NCI-H2227 (cell line): ENCODE measurements around the gene SLC22A3.
"Not testable (repeated sequence)": the region's sequence is repeated elsewhere in the genome, so short reads cannot be mapped to it uniquely, and the experiment has no call there.

Experiments used
- DNase-seq: peaks from one replicate; lab custom pipeline; 2025; ENCODE audit not compliant: unreplicated experiment; lab: John Stamatoyannopoulos, UW

Gene SLC22A3, protein sequence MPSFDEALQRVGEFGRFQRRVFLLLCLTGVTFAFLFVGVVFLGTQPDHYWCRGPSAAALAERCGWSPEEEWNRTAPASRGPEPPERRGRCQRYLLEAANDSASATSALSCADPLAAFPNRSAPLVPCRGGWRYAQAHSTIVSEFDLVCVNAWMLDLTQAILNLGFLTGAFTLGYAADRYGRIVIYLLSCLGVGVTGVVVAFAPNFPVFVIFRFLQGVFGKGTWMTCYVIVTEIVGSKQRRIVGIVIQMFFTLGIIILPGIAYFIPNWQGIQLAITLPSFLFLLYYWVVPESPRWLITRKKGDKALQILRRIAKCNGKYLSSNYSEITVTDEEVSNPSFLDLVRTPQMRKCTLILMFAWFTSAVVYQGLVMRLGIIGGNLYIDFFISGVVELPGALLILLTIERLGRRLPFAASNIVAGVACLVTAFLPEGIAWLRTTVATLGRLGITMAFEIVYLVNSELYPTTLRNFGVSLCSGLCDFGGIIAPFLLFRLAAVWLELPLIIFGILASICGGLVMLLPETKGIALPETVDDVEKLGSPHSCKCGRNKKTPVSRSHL

DNA sequence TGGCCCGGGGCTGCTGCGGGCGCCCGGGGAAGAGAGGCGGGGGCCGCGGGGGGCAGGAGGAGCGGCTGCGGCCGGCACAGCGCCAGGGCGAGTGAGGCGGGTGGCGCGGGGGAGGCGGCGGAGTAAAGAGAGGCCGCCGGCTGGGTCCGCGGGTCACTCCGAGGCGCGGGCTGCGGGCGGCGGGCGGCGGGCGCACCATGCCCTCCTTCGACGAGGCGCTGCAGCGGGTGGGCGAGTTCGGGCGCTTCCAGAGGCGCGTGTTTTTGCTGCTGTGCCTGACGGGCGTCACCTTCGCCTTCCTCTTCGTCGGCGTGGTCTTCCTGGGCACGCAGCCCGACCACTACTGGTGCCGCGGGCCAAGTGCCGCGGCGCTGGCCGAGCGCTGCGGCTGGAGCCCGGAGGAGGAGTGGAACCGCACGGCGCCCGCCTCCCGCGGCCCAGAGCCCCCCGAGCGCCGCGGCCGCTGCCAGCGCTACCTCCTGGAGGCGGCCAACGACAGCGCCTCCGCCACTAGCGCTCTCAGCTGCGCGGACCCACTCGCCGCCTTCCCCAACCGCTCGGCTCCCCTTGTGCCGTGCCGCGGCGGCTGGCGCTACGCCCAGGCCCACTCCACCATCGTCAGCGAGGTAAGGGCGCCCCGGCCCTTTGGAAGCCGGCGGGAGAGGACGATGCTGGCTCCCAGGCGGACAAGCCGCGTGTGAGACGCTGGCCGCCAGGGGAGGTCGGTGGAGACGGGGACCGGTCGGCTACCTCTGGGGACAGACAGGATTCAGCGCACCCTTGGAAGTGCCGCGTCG lies at the start of gene SLC22A3:
Gene SLC22A3, plus strand, starts transcription at position 156 of the 797 bp plus-strand sequence. Its CDS starts 42 bp downstream, at position 198.
- no peak for DNase-seq

DNA sequence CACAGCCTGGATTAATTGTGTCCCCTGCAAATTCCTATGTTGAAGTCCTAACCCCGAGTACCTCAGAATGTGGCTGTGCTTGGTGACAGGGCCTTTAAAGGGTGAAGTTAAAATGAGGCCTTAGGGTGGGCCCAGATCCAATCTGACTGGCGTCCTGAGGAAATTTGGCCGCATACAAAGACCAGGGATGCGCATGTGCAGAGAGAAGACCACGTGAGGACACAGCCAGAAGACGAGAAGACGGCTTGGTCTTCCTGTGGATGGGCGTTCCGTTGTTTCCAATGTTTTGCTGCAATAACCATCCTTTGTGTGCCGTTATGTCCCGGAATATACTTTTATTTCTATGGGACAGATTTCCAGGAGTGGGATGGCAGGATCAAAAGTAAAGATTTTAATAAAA lies 48.6 kb upstream of the SLC22A3 start:
- DNase-seq: no peak

GRCh38 chr6:160300076-160300695 lies 48.0 kb upstream of the SLC22A3 start:
- no peak for DNase-seq

DNA sequence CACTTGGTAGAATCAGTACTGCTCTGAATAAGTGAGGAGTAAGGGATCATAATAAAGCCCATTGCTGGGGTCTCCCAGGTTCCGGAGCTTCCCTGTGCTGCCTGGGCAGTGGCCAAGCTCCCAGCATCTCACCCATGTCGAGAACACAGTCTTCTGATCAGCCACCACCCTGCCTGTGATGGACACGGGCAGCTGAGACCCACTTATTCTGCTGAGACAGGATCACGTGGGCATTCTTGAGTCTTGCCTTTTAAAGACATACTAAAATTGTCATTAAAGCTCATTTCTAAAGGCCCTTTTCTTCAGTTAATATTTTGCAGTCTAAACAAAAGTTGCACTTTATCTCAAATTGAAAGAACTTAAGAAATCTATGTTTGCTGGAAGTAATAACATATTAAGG lies 46.8 kb upstream of the SLC22A3 start:
- no peak for DNase-seq

DNA sequence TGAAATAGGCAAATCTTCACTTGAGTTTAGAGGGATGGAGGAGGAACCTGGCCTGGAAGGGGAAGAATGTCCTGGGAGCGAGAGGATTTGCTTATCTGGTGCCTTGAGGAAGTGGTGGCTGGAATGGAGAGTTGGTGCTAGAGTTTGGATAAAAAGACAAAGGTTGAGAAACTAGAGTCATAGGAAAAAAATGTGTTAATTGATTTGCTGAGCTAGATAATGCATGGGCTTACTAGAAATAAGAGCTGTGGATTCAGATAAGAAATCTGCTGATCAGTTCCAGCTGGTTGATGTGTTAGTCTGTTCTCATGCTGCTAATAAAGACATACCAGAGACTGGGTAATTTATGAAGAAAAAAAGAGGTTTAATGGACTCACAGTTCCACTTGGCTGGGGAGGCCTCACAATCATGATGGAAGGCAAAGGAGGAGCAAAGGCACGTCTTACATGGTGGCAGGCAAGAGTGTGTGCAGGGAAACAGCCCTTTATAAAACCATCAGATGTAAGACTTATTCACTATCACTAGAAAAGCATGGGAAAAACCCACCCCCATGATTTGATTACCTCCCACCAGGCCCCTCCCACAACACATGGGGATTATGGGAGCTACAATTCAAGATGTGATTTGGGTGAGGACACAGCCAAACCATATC lies 45.6 kb upstream of the SLC22A3 start:
- not testable (repeated sequence) for DNase-seq

GRCh38 chr6:160303806-160304205 lies 44.4 kb upstream of the SLC22A3 start:
- no peak for DNase-seq

GRCh38 chr6:160305926-160306713 lies 42.1 kb upstream of the SLC22A3 start:
- no peak for DNase-seq

GRCh38 chr6:160309718-160310117 lies 38.5 kb upstream of the SLC22A3 start:
- no peak for DNase-seq

- DNase-seq: no peak
These were observed 35.3 kb upstream of the SLC22A3 start for GRCh38 chr6:160312900-160313299.

GRCh38 chr6:160315310-160315709 lies 32.9 kb upstream of the SLC22A3 start:
- DNase-seq: no peak

DNA sequence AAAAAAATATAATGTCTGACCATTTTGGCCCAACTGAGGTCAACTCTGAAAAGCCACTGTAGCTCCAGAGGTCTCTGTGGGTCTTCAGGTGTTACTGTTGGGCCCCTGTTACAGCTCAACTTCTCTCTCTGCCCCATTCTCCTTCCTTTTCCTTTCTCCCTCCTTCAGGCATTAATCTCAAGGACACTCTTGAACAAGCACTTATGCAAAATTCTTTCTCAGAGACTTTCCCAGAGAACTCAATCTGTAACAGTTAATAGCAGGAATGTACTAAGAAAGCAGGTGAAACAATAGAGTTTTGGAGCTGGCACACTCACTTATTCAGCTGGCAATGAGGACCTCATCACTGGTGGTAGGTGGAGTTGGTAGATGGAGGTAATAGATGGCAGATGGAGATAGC lies 31.9 kb upstream of the SLC22A3 start:
- no peak for DNase-seq

DNA sequence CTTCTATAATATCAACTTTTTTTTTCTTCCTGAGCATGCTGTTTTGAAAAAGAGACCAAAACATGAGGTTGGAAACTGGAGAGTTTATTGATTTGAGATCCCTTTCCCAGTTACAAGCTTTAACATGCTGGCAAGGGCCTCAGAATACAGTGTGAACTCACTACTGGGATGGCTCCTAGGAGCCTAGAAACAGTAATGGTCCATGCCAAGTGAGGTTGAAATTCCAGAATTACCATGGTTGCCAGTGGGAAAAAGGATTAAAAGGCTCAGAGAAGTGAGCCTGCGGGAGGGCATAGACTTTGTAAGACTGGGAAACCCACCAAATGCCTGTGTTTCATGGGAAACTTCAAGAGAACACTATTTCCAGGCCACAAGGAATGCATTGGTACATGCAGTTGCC lies 28.9 kb upstream of the SLC22A3 start:
- DNase-seq: no peak

GRCh38 chr6:160321729-160322505 lies 26.3 kb upstream of the SLC22A3 start:
- DNase-seq: no peak

DNA sequence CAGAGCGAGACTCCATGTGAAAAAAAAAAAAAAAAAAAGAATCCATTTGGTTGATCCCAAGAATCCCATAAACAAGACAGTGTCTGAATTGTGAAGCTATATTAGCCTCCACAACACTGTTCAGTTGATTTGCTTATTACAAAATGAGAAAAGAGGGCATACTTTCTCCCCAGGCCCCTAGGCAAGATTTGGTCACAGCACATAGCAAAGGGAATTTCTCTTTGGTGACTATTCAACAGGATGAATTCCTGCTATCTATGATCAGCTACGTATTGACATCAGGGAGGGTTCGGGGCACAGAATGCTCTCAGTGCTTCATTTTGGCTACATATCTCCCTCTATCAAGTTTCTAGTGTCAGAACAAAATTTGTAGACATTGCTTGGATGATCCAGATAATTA lies 20.2 kb upstream of the SLC22A3 start:
- DNase-seq: no peak

GRCh38 chr6:160328447-160328846 lies 19.7 kb upstream of the SLC22A3 start:
- DNase-seq: no peak

DNA sequence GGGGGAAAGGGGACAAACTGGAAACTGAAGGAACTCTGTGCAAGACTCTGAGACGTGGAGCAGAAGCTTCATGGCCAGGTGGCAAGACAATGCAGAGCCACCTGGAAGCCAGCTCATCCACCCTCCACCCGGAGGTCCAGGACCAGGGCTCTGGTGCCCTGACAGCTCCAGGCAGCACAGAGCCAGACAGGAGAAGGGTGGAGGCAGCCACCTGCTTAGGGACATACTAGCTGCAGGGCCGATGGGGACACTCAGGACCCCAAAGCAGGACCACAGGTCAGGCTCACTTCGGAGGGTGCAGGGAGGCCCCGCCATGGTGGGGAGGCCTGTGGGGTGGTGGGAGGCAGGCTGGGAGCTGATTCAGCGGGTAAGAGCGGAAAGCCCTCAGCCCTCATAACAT lies 19.0 kb upstream of the SLC22A3 start:
- no peak for DNase-seq

- DNase-seq: no peak
These were observed 17.6 kb upstream of the SLC22A3 start for GRCh38 chr6:160330619-160331018.

DNA sequence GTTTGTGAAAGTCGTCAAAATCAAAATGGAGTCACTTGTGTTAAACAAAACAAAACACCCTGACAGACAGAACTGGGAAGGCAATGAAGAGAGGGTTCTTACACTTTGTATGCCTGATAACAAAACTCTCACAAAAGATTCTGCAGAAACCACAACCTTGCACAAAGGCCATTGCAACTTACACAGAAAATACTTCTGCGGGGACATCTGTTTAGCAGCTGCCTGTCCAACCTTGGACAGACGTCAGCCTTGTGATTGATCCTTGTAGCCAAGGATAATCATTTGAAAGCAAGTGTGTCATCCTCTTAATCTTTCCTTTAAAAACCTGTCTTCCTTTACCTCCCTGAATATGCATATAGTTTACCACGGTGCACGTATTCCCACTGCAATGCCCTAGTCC lies 17.0 kb upstream of the SLC22A3 start:
- DNase-seq: no peak

DNA sequence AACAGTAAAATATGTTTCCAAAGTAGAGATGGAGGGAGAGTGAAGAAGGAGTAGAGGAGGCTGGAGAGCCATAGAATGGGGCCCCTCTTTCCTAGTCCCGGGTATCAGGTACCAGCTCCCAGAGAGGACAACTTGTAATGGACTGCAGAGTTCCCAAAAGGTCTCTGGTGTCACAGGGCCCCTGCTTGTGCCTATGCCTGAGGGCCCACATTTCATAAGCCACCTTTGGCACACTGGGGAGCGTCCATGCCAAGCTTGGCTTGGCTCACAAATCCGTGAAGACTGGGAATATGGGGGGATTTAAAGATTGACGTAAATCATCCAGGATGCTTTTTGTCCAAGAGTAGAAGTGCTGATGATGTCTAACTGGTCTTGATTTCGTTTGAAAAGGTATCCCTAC lies 16.4 kb upstream of the SLC22A3 start:
- DNase-seq: no peak
